Calu3 (cell line): ENCODE measurements around the gene BRD4. TPM values are rescaled to one million over a fixed set of nuclear protein-coding genes. Genes with fewer than 3 reads are reported as not detected.
A peak's percentile ranks its signal among the peaks of the same experiment; 100 is the strongest.

Source experiments
- BruUV-seq: library from RNA; stranded (reverse); fragments of 400-500 nt; replicated peaks from 2 replicates; lab custom pipeline; 2021; lab: Mats Ljungman, UMichigan
- CTCF ChIA-PET: fragments of 300-600 bp; sonication (Branson Sonifier 250); formaldehyde crosslinking; loops from one replicate; lab custom pipeline; 2022; ENCODE audit warnings: antibody characterized with exemption; lab: Charles Lee
- DNase-seq: peaks from one replicate; pipeline ENCODE4 v3.0.0; 2022
- H3K27ac Mint-ChIP-seq: one replicate; pipeline ENCODE4 v1.8.0; 2022; ENCODE audit warnings: mixed read lengths; ENCODE audit not compliant: unreplicated experiment
- H3K27me3 Mint-ChIP-seq: one replicate; pipeline ENCODE4 v1.8.0; 2022; ENCODE audit warnings: mixed read lengths; ENCODE audit not compliant: unreplicated experiment
- H3K36me3 Mint-ChIP-seq: one replicate; pipeline ENCODE4 v1.8.0; 2022; ENCODE audit warnings: mild to moderate bottlenecking, moderate library complexity, mixed read lengths; ENCODE audit not compliant: insufficient read depth, unreplicated experiment
- H3K4me1 Mint-ChIP-seq: one replicate; pipeline ENCODE4 v1.8.0; 2022; ENCODE audit warnings: mild to moderate bottlenecking, low read depth, mixed read lengths; ENCODE audit not compliant: unreplicated experiment
- H3K4me3 Mint-ChIP-seq: one replicate; pipeline ENCODE4 v1.8.0; 2022; ENCODE audit warnings: mild to moderate bottlenecking, low read depth, moderate library complexity, mixed read lengths; ENCODE audit not compliant: unreplicated experiment
- H3K9me3 Mint-ChIP-seq: one replicate; pipeline ENCODE4 v1.8.0; 2022; ENCODE audit warnings: low read depth, mixed read lengths; ENCODE audit not compliant: unreplicated experiment
- intact Hi-C: fragments of 100-400 bp; cut with micrococcal nuclease; formaldehyde crosslinking; loops from one replicate; pipeline ENCODE4 v1.10.0; 2022; ENCODE audit not compliant: unreplicated experiment
- total RNA-seq: library from RNA; stranded (reverse); gene quantifications from 2 replicates; pipeline ENCODE4 v1.2.3, GENCODE V29; 2022
- TF ChIP-seq, protein P1 (sequence below): fragments of 200-600 bp; IDR thresholded peaks from one replicate; pipeline ENCODE4 v1.8.0; 2022; ENCODE audit warnings: antibody characterized with exemption; ENCODE audit not compliant: unreplicated experiment

Gene BRD4
- total RNA-seq, 1 experiment from 2014 or later, result 93.9 TPM

DNA sequence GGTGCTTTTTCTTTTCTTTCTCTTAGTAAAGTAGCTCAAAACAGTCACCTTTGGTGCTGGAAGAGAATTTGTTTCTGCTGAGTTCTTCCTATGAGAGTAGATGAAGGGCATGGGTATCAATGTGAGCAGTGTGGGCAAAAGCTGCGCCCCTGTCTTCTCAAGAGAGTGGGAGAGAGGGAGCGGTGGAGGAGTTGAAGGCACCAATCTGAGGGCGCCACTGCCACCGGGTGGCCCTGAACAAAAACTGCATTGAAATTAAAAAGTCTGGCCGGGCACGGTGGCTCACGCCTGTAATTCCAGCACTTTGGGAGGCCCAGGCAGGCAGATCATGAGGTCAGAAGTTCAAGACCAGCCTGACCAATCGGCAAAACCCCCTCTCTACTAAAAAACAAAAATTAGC lies 71.4 kb downstream of the BRD4 start:
- Mint-ChIP-seq H3K27ac (no peak overlapping the region), H3K4me1 (no peaks in the 10 kb centered on the region), H3K4me3 (no peak overlapping the region), H3K27me3 (no peaks in the 10 kb centered on the region), H3K36me3 (peaks cover 49% of the 10 kb centered on the region), H3K9me3 (no peaks in the 10 kb centered on the region)
- DNase-seq, result no peak
- intact Hi-C loops, result no loop called here
- no TSS peak for BruUV-seq
- TF ChIP-seq, protein P1, sequence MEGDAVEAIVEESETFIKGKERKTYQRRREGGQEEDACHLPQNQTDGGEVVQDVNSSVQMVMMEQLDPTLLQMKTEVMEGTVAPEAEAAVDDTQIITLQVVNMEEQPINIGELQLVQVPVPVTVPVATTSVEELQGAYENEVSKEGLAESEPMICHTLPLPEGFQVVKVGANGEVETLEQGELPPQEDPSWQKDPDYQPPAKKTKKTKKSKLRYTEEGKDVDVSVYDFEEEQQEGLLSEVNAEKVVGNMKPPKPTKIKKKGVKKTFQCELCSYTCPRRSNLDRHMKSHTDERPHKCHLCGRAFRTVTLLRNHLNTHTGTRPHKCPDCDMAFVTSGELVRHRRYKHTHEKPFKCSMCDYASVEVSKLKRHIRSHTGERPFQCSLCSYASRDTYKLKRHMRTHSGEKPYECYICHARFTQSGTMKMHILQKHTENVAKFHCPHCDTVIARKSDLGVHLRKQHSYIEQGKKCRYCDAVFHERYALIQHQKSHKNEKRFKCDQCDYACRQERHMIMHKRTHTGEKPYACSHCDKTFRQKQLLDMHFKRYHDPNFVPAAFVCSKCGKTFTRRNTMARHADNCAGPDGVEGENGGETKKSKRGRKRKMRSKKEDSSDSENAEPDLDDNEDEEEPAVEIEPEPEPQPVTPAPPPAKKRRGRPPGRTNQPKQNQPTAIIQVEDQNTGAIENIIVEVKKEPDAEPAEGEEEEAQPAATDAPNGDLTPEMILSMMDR, result peak; percentile 18
- CTCF ChIA-PET, result no interaction called here

DNA sequence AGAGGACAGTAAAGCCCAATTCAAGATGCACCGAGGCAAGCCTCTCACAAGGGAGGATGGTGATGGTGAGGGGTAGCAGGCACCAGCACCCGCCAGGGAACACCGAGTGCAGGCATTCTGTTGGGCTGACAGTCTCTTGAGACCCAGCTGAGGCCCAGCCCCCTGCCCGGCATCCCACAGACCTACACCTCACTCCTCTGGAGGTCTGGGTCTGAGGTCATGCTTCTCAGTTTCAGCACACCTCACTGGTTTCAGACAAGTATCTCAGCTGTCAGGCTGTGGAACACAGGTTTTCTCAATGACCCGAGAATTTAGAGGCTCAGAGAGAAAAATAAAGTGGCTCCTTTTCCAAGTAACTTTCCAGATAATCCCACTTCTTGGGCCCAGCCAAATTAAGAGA lies 72.4 kb downstream of the BRD4 start:
- DNase-seq, result no peak
- no peaks in the 10 kb centered on the region for H3K27me3 Mint-ChIP-seq
- H3K4me1 Mint-ChIP-seq, result no peaks in the 10 kb centered on the region
- H3K27ac Mint-ChIP-seq, result no peak overlapping the region
- CTCF ChIA-PET, result no interaction called here
- H3K36me3 Mint-ChIP-seq, result peaks cover 59% of the 10 kb centered on the region
- H3K4me3 Mint-ChIP-seq, result no peak overlapping the region
- no peaks in the 10 kb centered on the region for H3K9me3 Mint-ChIP-seq
- TF ChIP-seq, protein P1, result no peak
- no TSS peak for BruUV-seq
- intact Hi-C loops, result no loop called here

DNA sequence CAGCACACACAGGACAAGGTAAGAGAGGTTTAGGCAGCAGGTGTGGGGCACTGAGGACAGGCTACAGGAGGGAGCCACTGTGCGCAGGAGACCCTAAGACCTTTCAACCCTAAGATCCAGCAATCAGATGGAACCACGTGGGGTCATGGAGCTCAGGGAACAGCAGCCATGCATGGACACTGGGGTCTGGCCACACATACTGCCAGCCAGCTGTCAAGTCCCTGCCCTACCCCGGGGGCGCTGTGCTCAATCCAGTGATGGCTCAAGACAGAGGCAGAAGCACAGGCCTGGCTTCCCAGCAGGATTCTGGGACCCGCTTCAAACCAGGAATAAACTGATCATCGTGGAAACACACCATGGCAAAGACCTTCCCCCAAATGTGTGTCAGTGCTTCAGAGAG lies 74.6 kb downstream of the BRD4 start:
- TF ChIP-seq, protein P1, result no peak
- CTCF ChIA-PET, result no interaction called here
- no peaks in the 10 kb centered on the region for H3K27me3 Mint-ChIP-seq
- no TSS peak for BruUV-seq
- peaks cover 52% of the 10 kb centered on the region for H3K36me3 Mint-ChIP-seq
- no peaks in the 10 kb centered on the region for H3K4me1 Mint-ChIP-seq
- H3K9me3 Mint-ChIP-seq, result no peaks in the 10 kb centered on the region
- H3K27ac Mint-ChIP-seq, result no peak overlapping the region
- no peak for DNase-seq
- no peak overlapping the region for H3K4me3 Mint-ChIP-seq
- intact Hi-C loops, result no loop called here

DNA sequence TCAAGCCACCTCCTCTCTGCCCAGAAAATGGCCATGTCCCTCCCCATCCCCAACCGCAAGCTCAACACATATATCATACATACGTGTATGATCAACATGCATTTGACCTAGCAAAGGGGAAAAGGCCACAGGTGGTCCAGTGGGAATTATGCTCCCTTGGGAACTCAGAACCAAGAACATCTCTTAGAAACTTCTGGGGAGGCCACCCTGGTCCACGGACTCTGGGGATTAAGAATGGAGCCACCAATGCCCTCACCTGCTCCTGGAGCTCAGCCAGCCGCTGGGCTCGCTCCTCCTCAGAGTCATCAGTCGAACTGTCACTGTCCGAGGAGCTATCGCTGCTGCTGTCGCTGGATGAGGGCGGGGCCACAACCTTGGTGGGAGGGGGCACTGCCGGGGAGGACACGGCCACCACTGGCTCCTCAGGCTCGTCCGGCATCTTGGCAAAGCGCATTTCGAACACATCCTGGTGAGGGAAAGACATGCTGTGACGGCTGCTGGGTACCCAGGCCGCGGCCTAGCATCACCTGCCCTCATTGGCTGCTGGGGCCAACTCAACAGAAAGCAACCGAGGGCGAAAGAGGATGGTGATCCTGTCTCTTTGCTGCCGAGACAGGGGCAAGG lies 75.5 kb downstream of the BRD4 start:
- DNase-seq, result no peak
- no peaks in the 10 kb centered on the region for H3K9me3 Mint-ChIP-seq
- no TSS peak for BruUV-seq
- no peaks in the 10 kb centered on the region for H3K4me1 Mint-ChIP-seq
- CTCF ChIA-PET, result no interaction called here
- H3K27me3 Mint-ChIP-seq, result no peaks in the 10 kb centered on the region
- TF ChIP-seq, protein P1, result no peak
- no peak overlapping the region for H3K27ac Mint-ChIP-seq
- intact Hi-C loops, result no loop called here
- peaks cover 51% of the 10 kb centered on the region for H3K36me3 Mint-ChIP-seq
- no peak overlapping the region for H3K4me3 Mint-ChIP-seq
